Choroid plexus epithelial cell (primary cell): Measurements from ENCODE around the gene BGLAP.
"Not testable (repeated sequence)": the region's sequence is repeated elsewhere in the genome, so short reads cannot be mapped to it uniquely, and the experiment has no call there.

Experiments
- DNase-seq: peaks from one replicate; pipeline ENCODE4 v3.0.0-alpha.2; 2010; ENCODE audit warnings: low read depth
- H3K4me3 ChIP-seq: 2 replicates; pipeline ENCODE4 v1.5.1; 2011; ENCODE audit warnings: low read depth, mild to moderate bottlenecking, control low read depth, low read length, moderate library complexity
- TF ChIP-seq, protein P1 (sequence below): conservative IDR thresholded peaks from 2 replicates; pipeline ENCODE4 v1.5.1; 2011; ENCODE audit warnings: low read depth, mild to moderate bottlenecking, control low read depth, inconsistent platforms, low read length, moderate library complexity

Gene BGLAP

DNA sequence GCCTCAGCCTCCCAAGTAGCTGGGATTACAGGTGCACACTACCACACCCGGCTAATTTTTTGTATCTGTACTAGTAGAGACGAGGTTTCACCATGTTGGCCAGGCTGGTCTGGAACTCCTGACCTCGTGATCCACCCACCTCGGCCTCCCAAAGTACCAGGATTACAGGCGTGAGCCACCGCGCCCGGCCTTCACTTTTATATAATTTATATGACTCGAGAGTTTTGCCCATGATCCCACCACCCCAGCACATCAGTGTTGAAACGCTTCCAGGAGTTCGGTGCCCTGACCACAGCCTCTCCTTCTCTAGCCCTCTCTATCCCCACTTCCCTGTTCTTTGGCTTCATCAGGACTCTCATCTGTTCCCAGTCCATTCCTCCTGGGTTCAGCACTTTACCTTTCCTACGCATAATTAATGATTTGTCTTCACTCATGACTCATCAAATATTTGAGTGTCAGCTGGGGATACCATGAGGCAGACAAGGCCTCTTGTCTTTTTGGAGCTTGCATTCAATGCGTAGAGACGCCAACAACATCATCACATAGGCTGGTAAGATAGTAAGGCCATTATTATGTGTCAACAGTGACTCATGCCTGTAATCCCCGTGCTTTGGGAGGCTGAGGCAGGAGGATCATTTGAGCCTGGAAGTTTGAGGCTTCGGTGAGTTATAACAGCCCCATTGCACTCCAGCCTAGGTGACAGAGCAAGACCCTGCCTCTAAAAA is 27.8 kb upstream of the BGLAP start:
- TF ChIP-seq, protein P1, sequence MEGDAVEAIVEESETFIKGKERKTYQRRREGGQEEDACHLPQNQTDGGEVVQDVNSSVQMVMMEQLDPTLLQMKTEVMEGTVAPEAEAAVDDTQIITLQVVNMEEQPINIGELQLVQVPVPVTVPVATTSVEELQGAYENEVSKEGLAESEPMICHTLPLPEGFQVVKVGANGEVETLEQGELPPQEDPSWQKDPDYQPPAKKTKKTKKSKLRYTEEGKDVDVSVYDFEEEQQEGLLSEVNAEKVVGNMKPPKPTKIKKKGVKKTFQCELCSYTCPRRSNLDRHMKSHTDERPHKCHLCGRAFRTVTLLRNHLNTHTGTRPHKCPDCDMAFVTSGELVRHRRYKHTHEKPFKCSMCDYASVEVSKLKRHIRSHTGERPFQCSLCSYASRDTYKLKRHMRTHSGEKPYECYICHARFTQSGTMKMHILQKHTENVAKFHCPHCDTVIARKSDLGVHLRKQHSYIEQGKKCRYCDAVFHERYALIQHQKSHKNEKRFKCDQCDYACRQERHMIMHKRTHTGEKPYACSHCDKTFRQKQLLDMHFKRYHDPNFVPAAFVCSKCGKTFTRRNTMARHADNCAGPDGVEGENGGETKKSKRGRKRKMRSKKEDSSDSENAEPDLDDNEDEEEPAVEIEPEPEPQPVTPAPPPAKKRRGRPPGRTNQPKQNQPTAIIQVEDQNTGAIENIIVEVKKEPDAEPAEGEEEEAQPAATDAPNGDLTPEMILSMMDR: no peak
- DNase-seq: peak; percentile 13
- peak overlapping the region; percentile 74 for H3K4me3 ChIP-seq

DNA sequence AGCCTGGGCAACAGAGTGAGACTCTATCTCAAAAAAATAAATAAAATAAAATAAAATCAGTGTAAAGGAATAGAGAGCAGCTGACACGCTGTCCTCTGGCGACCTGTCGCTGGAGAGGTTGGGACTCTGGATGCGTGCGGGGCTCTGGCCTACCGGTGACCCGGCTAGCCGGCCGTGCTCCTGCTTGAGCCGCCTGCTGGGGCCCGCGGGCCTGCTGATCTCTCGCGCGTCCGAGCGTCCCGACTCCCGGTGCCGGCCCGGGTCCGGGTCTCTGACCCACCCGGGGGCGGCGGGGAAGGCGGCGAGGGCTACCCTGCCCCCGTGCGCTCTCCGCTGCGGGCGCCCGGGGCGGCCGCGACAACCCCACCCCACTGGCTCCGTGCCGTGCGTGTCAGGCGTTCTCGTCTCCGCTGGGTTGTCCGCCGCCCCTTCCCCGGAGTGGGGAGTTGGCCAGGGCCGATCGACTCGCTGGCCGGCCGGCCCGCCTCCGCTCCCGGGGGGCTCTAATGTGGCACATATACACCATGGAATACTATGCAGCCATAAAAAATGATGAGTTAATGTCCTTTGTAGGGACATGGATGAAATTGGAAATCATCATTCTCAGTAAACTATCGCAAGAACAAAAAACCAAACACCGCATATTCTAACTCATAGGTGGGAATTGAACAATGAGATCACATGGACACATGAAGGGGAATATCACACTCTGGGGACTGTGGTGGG is 25.5 kb upstream of the BGLAP start:
- peak; percentile 58 for DNase-seq
- H3K4me3 ChIP-seq: not testable (repeated sequence)

DNA sequence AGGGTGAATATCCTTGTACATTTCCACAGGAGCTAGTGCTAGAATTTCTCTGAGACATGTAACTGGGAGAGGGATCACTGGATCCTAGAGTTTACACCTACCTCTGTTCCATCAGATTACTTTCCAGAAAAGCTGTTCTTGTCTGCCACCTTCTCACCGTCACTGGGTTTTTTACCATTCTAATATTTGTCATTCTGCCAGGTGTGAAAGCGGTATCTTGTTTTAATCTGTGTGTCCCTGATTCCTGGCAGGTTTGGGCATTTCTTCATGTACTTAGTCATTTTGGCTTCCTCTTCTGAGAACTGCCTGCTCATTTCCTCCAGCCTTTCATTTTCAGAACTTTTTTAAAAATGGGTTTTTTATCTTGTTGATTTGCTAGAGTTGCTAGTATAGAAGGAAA is 24.1 kb upstream of the BGLAP start:
- DNase-seq: peak; percentile 23
- TF ChIP-seq, protein P1: no peak
- H3K4me3 ChIP-seq: no peak overlapping the region

DNA sequence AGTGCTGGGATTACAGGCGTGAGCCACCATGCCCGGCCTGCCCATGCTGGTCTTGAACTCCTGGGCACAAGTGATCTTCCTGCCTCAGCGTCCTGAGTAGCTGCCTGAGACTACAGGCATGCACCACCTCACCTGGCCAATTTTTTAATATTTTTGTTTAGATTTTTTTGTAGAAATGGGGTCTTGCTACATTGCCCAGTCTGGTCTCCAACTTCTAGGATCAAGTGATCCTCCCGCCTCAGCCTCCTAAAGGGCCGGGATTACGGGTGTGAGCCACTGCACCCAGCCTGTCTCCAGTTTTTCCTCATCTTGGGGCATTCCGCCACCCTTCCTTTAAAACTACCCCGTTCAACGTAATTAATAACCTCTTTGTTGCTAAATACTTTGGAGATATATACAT is 21.8 kb upstream of the BGLAP start:
- TF ChIP-seq, protein P1: no peak
- no peak overlapping the region for H3K4me3 ChIP-seq
- no peak for DNase-seq

DNA sequence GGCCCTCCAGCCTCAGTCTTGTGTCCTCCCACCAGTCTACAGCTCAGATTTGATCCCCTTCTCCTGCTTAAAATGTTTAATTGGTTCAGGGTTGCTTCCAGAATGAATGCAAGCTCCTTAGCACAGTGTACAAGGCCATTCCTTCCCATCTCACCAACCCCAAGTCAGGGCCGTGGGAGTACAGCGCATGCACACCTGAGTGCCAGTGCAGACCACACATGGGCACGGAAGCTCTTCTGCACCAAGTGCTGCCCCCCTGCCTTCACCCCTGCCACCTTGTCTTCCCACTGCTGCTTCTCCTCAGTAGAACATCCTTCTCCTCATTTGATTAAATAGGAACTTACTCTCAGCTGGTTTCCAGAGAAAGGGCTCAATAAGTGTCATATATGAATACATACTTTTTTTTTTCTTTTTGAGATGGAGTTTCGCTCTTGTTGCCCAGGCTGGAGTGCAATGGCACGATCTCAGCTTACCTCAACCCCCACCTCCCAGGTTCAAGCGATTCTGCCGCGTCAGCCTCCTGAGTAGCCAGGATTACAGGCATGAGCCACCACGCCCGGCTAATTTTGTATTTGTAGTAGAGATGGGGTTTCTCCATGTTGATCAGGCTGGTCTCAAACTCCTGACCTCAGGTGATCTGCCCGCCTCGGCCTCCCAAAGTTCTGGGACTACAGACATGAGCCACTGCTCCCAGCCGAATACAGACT is 19.8 kb upstream of the BGLAP start:
- H3K4me3 ChIP-seq: no peak overlapping the region
- TF ChIP-seq, protein P1: no peak
- no peak for DNase-seq

DNA sequence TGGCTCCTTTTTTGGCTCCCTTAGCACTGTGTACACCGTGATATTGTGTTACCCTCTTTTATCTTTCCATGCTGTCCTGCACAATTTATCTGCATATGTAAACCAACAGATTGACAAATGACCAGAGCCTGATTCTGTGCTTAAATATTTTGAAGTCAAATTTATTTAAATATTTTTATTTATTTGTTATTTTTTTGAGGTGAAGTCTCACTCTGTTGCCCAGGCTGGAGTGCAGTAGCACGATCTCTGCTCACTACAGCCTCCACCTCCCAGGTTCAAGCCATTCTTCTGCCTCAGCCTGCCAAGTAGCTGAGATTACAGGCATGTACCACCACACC is 16.3 kb upstream of the BGLAP start:
- no peak for DNase-seq
- TF ChIP-seq, protein P1: no peak

DNA sequence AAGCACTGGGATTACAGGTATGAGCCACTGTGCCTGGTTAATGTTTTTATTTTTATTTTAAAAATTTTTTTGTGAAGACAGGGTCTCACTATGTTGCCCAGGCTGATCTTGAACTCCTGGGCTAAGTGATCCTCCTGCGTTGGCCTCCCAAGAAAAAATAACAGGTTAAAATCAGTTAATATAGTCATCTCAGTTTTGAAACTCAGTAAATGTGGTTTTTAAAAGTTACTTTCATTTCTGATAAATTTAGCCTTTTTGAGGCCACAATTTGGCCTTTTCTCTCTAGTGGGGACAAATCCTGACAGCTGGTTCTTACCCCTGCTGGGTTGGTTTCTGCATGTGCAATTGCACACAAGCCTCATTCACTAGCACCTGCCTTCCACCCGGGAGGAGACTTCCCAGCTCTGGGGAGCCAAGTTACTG is 15.9 kb upstream of the BGLAP start:
- DNase-seq: no peak
- TF ChIP-seq, protein P1: no peak
- H3K4me3 ChIP-seq: no peak overlapping the region

More for the DNA sequence above, 16.3 kb upstream of the BGLAP start:
- no peak overlapping the region for H3K4me3 ChIP-seq
